IPS-20b (cell line): ENCODE measurements around the gene EPHX1.
"Not testable (repeated sequence)": the region's sequence is repeated elsewhere in the genome, so short reads cannot be mapped to it uniquely, and the experiment has no call there.

Experiments
- H3K27ac ChIP-seq: one replicate; pipeline ENCODE4 v1.5.1; 2013; ENCODE audit warnings: low read length
- H3K27me3 ChIP-seq: 2 replicates; pipeline ENCODE4 v1.6.1; 2013; ENCODE audit warnings: mild to moderate bottlenecking, low read length, inconsistent platforms; ENCODE audit not compliant: insufficient read depth
- H3K36me3 ChIP-seq: 2 replicates; pipeline ENCODE4 v1.6.1; 2013; ENCODE audit warnings: low read depth, mild to moderate bottlenecking, inconsistent platforms, low read length, moderate library complexity; ENCODE audit not compliant: insufficient read depth
- H3K4me1 ChIP-seq: 2 replicates; pipeline ENCODE4 v1.6.1; 2013; ENCODE audit warnings: mild to moderate bottlenecking, control low read depth, inconsistent platforms, low read length, moderate library complexity; ENCODE audit not compliant: insufficient read depth
- H3K4me3 ChIP-seq: 2 replicates; pipeline ENCODE4 v1.5.1; 2013; ENCODE audit warnings: mild to moderate bottlenecking, low read length, inconsistent platforms
- H3K9ac ChIP-seq: 2 replicates; pipeline ENCODE4 v1.6.1; 2013; ENCODE audit warnings: low read depth, mild to moderate bottlenecking, inconsistent platforms, low read length, moderate library complexity
- H3K9me3 ChIP-seq: 2 replicates; pipeline ENCODE4 v1.6.1; 2013; ENCODE audit warnings: mild to moderate bottlenecking, low read depth, low read length, inconsistent platforms; ENCODE audit not compliant: insufficient read depth

EPHX1 gene

GRCh38 chr1:225882694-225883615 is 73.0 kb downstream of the EPHX1 start:
- peaks cover 40% of the 10 kb centered on the region for H3K27me3 ChIP-seq
- peaks cover 17% of the 10 kb centered on the region for H3K4me1 ChIP-seq
- peaks cover 6% of the 10 kb centered on the region; the same call in 1 of the 2 replicates for H3K36me3 ChIP-seq
- peak overlapping the region; percentile 83 for H3K9ac ChIP-seq
- no peaks in the 10 kb centered on the region for H3K9me3 ChIP-seq
- H3K4me3 ChIP-seq = peak overlapping the region; percentile 88
- no peak overlapping the region for H3K27ac ChIP-seq

- Histone ChIP-seq H3K4me3 (no peak overlapping the region), H3K27ac (no peak overlapping the region), H3K4me1 (peaks cover 14% of the 10 kb centered on the region), H3K36me3 (peaks cover 2% of the 10 kb centered on the region; the same call in 1 of the 2 replicates), H3K9me3 (no peaks in the 10 kb centered on the region), H3K9ac (no peak overlapping the region), H3K27me3 (peaks cover 48% of the 10 kb centered on the region)
Measured at GRCh38 chr1:225883616-225884265, 73.8 kb downstream of the EPHX1 start.

GRCh38 chr1:225885336-225885735 is 75.4 kb downstream of the EPHX1 start:
- no peak overlapping the region for H3K4me3 ChIP-seq
- H3K27me3 ChIP-seq = peaks cover 61% of the 10 kb centered on the region
- H3K4me1 ChIP-seq = peaks cover 18% of the 10 kb centered on the region
- no peak overlapping the region for H3K27ac ChIP-seq
- no peaks in the 10 kb centered on the region for H3K36me3 ChIP-seq
- no peaks in the 10 kb centered on the region for H3K9me3 ChIP-seq
- H3K9ac ChIP-seq = no peak overlapping the region

- H3K36me3 ChIP-seq = no peaks in the 10 kb centered on the region
- no peaks in the 10 kb centered on the region for H3K9me3 ChIP-seq
- H3K4me1 ChIP-seq = peaks cover 15% of the 10 kb centered on the region; the same call in 1 of the 2 replicates
- H3K4me3 ChIP-seq = no peak overlapping the region
- H3K27ac ChIP-seq = no peak overlapping the region
- H3K9ac ChIP-seq = no peak overlapping the region
- peaks cover 56% of the 10 kb centered on the region for H3K27me3 ChIP-seq
Measured at GRCh38 chr1:225886159-225887029, 76.5 kb downstream of the EPHX1 start.

GRCh38 chr1:225887030-225887314 is 77.0 kb downstream of the EPHX1 start:
- no peak overlapping the region; the same call in 1 of the 2 replicates for H3K4me3 ChIP-seq
- H3K9ac ChIP-seq = no peak overlapping the region
- peaks cover 15% of the 10 kb centered on the region; the same call in 1 of the 2 replicates for H3K4me1 ChIP-seq

GRCh38 chr1:225887554-225888288 is 77.8 kb downstream of the EPHX1 start:
- not testable (repeated sequence) for H3K36me3 ChIP-seq, H3K4me3 ChIP-seq, H3K9me3 ChIP-seq, H3K9ac ChIP-seq, H3K27ac ChIP-seq
- Histone ChIP-seq H3K4me1 (peaks cover 15% of the 10 kb centered on the region; the same call in 1 of the 2 replicates), H3K27me3 (peaks cover 47% of the 10 kb centered on the region)

More at GRCh38 chr1:225887030-225887314, 77.0 kb downstream of the EPHX1 start:
- peaks cover 50% of the 10 kb centered on the region for H3K27me3 ChIP-seq
- H3K27ac ChIP-seq = no peak overlapping the region
- H3K9me3 ChIP-seq = no peaks in the 10 kb centered on the region
- no peaks in the 10 kb centered on the region for H3K36me3 ChIP-seq

- Histone ChIP-seq H3K27ac (no peak overlapping the region), H3K4me3 (no peak overlapping the region; the same call in 1 of the 2 replicates), H3K9me3 (no peaks in the 10 kb centered on the region), H3K4me1 (peaks cover 15% of the 10 kb centered on the region; the same call in 1 of the 2 replicates), H3K27me3 (peaks cover 40% of the 10 kb centered on the region), H3K9ac (no peak overlapping the region), H3K36me3 (no peaks in the 10 kb centered on the region)
Measured at GRCh38 chr1:225888289-225888897, 78.5 kb downstream of the EPHX1 start.

- no peak within 1 kb of the TSS; the same call in 1 of the 2 replicates for H3K9ac ChIP-seq
- peaks cover 15% of the 10 kb centered on the region; the same call in 1 of the 2 replicates for H3K4me1 ChIP-seq
- no peak within 1 kb of the TSS for H3K27ac ChIP-seq
- no peak within 1 kb of the TSS; the same call in 1 of the 2 replicates for H3K4me3 ChIP-seq
- peaks cover 33% of the 10 kb centered on the region for H3K27me3 ChIP-seq
- H3K36me3 ChIP-seq = no peaks in the 10 kb centered on the region
- H3K9me3 ChIP-seq = no peaks in the 10 kb centered on the region
Measured at GRCh38 chr1:225888898-225889601, 79.1 kb downstream of the EPHX1 start, which contains the start of gene LEFTY1. Gene LEFTY1, minus strand, starts transcription at chr1:225889146. Its CDS starts 80 bp downstream, at chr1:225889066.

GRCh38 chr1:225889743-225890142 is 79.8 kb downstream of the EPHX1 start:
- no peak overlapping the region for H3K4me3 ChIP-seq
- peaks cover 15% of the 10 kb centered on the region; the same call in 1 of the 2 replicates for H3K4me1 ChIP-seq
- peaks cover 32% of the 10 kb centered on the region for H3K27me3 ChIP-seq
- no peak overlapping the region for H3K27ac ChIP-seq
- H3K36me3 ChIP-seq = no peaks in the 10 kb centered on the region
- H3K9me3 ChIP-seq = no peaks in the 10 kb centered on the region
- no peak overlapping the region; the same call in 1 of the 2 replicates for H3K9ac ChIP-seq
